AG08396 (cell line): ENCODE results near the gene TADA2B.
A peak's percentile ranks its signal among the peaks of the same experiment; 100 is the strongest.

ENCODE experiments used
- DNase-seq: peaks from one replicate; pipeline ENCODE4 v3.0.0; 2012; ENCODE audit warnings: low spot score, mixed read lengths

Gene TADA2B

DNA sequence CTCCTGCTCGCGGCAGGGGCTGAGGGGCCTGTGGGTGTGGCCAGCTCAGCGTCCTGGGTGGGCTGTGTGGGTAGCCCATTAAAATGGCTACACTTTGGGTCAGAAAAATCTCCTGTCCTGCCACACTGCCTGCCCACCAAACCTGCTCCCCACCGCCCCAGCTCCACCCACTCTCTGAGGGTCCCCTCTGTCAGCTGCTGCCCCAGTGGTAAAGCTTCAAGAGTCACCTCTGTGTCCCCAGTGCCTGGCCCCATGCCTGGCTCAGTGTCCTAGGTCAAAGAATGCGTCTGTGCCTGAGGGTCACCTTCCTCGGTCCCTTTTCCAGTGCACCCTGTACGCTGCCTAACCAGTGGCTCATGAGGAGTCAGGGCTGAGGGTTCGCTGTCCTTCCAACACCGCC lies 24.9 kb upstream of the TADA2B start:
- no peak for DNase-seq

DNA sequence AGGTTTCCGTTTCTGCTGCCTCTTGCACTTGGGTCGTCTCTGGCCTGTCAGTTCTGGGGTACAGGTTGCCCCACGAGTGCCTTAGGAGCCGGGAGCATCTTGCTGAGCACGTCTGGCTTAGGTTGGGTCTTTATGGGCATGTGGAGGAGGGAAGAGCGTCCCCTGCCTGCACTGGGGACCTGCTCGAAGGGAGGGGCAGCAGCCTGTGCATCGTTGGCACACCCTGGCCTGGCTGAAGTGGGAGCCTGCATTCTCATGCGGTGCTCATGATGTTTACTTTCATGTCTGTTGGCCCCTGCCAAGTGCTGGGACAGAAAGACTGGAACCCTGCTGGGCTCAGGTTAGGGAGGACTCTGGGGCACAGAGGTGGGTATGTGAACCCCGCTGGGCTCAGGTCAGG lies 23.8 kb upstream of the TADA2B start:
- DNase-seq: no peak

- DNase-seq: no peak
Measured at GRCh38 chr4:7020290-7020689, 22.9 kb upstream of the TADA2B start.

DNA sequence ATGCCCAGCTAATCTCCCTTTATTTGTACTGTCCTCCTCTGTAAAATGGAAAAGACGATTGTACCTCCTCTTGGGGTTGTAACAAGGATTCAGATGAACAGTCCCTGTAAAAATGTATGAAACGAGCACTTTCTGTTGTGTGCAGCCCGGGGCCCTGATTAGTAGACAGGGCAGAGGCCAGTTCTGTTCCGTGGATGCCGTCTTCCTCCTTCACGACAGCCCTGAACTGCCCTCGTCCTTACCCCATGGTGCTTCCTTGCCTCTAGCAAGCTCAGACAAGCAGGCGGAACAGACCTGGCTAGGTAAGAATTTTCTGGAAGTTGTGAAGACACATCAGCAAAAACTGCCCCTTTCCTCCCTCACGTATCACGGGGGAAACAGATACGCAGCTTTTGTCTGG lies 22.3 kb upstream of the TADA2B start:
- DNase-seq: no peak

DNA sequence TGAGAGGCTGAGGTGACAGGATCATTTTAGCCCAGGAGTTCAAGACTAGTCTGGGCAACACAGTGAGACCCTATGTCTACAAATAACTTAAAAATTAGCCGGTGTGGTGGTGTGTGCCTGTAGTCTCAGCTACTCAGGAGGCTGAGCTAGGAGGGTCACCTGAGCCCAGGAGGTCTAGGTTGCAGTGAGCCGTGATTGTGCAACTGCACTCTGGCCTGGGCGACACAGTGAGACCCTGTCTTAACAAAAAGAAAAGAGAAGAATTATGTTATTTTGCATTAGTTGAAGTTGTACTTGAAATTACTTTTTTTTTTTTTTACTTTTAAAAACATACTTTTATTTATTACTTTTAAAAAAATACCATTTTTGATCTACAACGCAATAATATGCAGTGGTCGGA lies 21.8 kb upstream of the TADA2B start:
- no peak for DNase-seq

DNA sequence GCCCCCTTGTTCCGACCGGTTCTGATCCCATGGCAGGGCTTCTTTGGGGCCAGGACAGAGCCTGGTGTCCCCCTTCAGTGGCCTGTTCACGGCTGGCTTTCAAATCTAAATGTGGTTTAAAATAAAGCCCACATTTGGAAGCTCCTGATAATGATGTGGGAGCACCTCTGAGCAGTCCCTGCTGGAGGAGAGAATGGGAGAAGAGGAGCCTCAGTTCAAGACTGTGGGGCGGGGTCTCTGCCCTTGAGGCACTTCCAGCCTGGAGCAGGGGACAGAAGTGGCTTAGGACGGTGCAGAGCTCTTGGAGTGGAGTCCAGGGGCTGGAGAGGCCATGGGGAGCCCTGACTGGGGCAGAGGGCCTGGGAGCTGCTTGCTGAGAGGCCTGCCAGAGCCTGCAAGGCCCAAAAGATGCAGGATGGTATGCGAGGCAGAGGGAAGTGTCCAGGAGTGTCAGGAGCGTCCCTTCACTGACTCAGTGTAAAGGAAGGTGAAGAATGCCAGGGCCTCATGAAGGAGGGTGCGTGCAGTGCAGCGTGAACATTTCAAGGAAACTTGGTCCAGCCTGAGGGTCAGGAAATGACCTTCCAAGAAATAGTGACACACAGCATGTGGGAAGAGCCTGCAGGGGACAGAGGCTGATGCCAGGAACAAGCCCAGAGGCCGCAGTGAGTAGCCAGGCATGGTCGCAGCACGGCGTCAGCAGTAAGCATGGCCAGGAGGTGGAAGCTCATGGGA lies 21.1 kb upstream of the TADA2B start:
- DNase-seq: peak; percentile 90

- no peak for DNase-seq
Measured at GRCh38 chr4:7023486-7023885, 19.7 kb upstream of the TADA2B start.

DNA sequence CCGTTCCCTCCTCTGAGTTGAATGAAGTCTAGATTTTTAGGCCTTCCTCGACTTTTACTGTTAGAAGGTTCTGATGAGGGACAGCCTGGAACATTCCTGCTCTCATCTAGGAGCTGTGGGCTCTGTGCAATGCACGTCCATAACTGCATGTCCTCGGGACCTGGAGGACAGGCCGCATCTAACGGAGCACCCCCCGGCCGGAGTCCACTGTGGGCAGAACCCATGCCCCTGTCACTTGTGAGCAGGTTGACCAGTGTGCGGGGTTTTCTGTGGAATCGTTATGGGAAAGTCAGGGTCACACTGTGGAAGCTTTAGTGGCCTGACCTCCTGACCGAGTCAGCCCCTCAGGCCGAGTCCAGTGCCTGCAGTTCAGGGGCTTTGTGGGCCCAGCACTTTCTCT lies 19.3 kb upstream of the TADA2B start:
- no peak for DNase-seq

DNA sequence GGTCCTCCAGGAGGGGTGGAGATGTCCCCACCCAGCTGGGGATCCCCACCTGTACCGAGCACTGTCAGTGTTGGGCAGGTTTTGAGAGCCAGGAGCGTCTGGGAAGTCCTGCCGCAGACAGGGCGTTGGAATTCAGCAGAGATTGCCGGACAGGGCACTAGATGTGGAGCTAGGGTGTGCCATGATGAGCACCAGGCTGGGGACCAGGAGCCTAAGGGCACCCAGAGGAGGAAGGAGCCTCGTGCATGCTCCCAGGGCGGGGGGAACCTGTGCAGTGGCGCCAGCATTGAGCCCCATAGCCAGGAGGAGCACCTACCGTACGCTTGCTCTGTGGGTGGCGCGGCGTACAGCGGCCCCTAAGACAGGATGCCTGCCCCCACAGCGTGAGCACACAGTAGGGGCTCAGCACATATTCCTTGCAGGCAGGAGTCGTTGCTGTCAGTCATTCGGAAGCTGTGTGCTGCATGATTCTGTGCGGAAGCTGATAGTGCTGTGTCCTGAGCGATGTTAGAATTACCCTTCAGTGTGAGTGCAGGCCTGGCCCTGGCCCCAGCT lies 18.8 kb upstream of the TADA2B start:
- DNase-seq: no peak

GRCh38 chr4:7025040-7025602 lies 18.1 kb upstream of the TADA2B start:
- DNase-seq: no peak

GRCh38 chr4:7026107-7026506 lies 17.1 kb upstream of the TADA2B start:
- DNase-seq: no peak

GRCh38 chr4:7027284-7027683 lies 15.9 kb upstream of the TADA2B start:
- DNase-seq: no peak

DNA sequence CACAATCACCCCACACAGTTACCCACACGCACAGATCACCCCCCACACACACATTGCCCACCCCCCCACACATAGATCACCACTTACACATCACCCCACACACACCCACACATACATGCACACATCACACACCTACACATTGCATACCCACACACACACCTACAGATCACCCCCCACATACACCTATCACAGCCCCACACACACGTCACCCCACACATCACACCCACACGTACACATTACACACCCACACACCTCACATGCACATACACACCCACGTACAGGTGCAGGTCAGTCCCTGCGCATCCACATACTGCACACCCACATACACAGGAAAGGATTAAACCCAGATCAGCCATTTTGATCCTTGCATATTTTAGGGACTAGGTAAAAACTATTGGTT lies 15.3 kb upstream of the TADA2B start:
- DNase-seq: no peak

DNA sequence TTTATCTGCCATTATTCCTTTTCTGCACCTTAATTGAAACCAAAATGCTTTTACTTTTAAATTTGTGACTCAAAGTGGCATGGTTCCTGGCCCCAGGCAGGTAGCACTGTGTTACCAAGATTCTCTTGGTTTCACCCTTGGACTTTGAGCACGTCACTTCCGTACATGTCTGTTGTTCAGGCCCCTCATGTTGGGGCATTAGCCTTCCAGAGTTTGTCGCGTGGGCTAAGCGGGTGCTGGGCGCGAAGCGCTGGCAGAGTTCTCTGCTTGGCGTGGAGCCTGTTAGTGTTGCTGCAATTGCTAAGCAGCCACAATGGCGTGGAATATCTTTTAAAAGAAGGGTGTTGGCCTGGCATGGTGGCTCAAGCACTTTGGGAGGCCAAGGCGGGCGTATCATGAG lies 14.0 kb upstream of the TADA2B start:
- no peak for DNase-seq

DNA sequence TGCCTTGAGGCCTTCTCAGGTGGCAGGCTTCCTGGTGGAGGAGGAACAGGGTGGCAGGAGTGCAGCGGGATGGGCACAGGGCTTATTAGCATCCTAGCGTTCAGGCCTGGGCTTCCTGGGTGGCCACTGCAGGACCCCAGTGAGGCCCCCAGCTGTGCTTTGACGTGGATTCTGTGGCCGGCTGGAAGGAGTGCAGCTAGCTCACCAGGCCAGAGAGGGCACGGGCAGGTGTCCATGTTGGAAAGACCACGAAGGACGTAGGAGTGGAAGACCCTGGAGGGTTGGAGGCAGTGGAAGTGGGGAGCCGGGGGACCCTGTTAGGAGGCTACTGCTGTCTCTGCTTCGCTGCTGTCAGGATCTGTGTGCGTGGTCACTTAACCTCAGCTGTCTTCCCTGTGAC lies 13.3 kb upstream of the TADA2B start:
- DNase-seq: no peak

- DNase-seq: no peak
Measured at GRCh38 chr4:7030856-7031255, 12.3 kb upstream of the TADA2B start.

DNA sequence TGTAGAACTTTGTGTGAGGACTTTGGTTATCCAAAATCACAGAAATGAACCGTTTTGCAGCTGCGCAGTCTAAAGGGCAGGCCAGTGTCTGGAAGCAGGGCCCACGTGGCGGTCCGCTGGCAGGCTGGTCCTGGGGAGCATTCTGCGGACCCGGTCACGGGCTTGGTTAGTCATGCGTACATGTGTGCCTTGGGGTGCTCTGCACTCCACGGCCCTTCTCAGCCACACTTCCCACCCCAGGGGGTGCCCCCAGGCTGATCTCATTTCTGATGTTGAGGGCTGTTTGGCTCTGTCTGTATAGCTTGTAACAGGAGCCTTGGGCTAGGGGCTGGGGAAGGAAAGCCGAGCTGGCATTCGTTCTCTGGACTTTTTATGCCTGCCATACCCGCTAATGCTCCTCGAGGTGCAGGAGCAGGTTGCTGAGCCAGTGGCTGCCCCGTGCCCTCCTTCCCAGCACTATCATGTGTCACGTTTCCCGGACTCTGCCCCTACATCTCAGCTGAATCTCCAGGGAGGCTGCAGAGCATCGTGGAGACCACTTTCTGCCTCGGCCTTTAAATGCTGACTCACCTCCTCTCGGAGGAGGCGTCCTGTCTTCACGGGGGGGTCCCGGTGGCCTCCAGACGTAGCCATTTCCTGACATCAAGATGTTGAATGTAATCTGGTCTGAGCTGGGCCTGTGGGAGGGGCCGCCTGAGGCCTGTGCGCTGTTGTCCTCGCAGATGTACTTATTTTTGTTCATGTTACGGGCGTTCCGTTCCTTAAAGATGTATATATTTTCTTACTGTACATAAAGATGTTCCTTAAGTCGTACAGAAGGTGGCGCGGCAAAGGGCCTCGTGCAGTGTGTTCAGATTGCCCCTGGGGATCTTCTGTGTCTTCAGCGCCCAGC lies 11.4 kb upstream of the TADA2B start:
- DNase-seq: no peak

GRCh38 chr4:7032596-7032995 lies 10.6 kb upstream of the TADA2B start:
- DNase-seq: no peak

GRCh38 chr4:7034262-7035081 lies 8.7 kb upstream of the TADA2B start:
- peak; percentile 81 for DNase-seq

- DNase-seq: no peak
Measured at GRCh38 chr4:7037425-7037824, 5.7 kb upstream of the TADA2B start.

GRCh38 chr4:7040765-7041164 lies 2.4 kb upstream of the TADA2B start:
- no peak for DNase-seq

DNA sequence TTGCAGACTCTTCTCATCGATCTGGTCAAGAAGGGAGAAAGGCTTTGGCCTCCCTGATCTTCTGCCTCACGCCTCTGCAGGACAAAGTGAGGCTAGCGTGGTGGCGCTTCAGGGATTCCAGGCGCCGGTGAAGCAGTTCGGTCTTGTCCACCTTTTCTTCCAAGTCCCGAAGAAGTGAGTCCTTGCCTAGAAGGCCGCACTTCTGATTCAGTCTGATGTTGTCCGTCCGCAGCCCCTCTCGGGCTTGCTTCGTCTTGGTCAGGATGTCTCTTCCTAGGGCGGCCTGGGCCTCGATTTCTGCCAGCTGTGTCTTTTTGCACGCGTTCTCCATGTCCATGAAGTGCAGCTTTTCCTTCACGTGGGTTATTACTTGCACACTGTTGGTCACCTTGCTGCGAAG lies 1.9 kb upstream of the TADA2B start:
- no peak for DNase-seq
